ENCODE measurements around the gene TMEM215. TPM values are rescaled to one million over a fixed set of nuclear protein-coding genes. Genes with fewer than 3 reads are reported as not detected.
"Not testable (repeated sequence)": the region's sequence is repeated elsewhere in the genome, so short reads cannot be mapped to it uniquely, and the experiment has no call there.

Gene TMEM215, protein sequence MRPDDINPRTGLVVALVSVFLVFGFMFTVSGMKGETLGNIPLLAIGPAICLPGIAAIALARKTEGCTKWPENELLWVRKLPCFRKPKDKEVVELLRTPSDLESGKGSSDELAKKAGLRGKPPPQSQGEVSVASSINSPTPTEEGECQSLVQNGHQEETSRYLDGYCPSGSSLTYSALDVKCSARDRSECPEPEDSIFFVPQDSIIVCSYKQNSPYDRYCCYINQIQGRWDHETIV
- 0.21 TPM in 1 of 2 replicates, not detected in the other for polyA plus RNA-seq (2014; cell fraction: cytosol; rRNA removed)
- polyA plus RNA-seq (2014; cell fraction: nucleus; rRNA removed), result 0.03 TPM in 1 of 2 replicates, not detected in the other

DNA sequence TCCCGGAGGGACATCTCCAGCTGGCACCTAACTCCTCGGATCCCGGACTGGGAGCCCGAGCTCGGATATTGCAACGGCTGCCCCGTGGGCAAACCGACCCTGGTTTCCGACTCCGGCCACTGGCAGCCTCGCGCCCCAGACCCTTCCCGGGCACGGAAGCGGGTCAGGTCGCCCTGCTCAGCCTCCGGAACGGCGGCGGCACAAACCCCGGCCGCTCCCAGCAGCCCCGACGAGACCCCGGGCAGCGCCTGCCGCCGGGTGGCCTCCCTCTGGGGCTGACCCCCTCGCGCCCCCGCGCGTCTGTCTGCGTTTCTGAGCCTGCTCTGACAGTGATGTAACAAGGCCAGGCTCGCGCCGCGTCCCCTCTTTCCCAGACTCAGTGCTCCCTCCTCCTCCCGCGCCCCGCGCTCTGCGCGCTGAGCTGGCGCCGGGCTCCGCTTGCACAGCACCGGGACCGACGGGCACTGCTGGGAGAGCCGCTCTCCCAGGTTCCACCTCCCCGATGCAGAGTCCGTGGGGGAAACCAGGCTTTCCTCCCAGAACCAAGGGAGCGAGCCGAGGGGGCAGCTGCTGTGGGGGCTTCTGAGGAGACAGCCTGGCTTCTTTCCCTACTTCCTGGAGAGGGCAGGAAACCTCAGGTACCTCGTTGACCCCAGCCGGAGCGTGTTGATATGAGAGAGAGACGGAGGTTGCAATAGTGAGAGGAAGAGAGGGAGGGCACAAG lies at the start of gene TMEM215:
Gene TMEM215, plus strand, starts transcription at position 373 of the 724 bp plus-strand sequence. CDS start 644 bp downstream, outside the sequence.
- DNase-seq (ENCODE audit: low spot score), result peak; percentile 55

DNA sequence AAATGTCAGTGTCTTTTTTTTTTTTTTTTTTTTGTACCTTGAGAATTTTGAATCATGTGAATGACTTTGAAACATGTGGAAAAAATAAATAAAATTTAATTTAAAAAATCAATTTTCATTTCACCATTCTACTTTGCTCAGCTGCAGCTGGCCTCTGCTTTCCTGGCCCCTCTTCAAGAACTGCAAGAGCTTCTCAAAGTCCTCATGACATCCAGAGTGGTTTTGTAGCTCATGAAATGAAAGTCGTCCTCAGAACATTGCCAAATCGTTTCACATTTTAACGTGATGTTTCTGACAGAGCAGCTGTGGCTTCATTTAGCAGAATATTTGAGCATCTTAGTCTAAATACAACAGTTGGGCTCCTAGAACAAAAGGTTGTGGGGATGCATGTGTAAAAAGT lies 47.9 kb upstream of the TMEM215 start:
- DNase-seq (ENCODE audit: low spot score), result no peak

DNA sequence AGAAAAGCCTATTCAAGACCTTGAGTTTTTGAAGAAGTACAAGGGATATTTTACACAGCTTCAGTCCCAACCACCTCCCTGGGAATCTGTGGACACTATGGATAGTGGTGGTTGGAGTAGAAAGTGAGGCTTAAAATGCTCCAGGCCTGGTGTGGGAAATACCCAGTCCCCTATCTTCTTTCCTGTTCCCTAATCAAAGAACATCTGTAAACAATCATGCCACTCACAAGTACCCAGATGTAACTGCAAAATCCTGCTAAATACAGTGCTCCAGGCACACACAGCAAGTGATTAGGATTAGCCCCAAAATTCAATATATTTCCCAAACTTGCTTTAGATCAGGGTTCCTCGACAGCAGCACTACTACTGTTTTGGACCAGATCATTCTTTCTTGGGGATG lies 46.0 kb upstream of the TMEM215 start:
- no peak for DNase-seq (ENCODE audit: low spot score)

DNA sequence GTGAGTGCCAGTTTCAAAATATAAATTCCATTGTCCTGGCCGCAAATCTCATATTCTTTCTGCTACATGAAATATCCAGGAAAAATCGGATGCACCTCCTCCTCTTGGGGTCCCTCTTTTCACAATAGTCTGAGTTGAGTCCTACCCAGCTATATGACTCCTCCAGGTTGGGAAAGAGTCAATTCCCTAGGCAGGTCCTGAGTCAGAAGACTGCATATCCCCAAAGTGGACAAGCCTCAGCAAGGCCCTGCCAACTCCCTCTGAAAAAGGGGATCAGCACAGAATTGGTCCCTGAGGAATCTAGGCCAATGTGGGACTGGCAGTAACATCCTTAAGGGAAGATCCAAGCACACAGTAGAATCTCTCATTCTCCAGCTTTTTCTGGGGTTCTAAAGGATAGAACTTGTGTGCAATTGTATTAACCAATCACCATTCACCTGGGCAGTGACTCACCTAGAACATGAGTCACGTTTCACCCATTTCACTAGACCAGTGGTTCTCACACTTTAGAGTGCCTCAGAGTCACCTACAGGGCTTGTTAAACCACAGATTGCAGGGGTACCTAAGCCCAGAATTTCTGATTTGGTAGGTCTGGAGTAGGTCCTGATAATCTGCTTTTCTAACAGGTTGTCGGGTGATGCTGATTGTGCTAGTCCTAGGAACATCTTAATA lies 44.7 kb upstream of the TMEM215 start:
- DNase-seq (ENCODE audit: low spot score), result no peak

DNA sequence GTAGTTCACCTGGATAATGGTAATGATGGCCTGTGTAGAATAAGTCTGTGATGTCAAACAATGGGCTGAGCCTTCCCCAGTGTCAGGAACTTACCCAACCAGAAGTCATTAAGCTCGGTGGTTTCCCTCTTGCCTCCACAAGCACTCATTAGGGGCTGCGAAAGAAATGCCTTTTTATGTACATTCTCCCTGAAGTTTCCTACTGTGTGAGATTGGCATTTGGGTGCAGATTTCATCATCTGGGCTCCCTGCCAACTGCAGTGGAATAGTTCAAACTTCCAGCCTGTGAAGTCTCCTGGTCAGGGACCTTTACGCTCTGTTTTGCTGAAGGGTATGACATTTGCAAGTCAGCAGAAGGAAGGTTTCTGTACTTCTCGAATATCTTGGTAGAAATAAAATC lies 41.6 kb upstream of the TMEM215 start:
- no peak for DNase-seq (ENCODE audit: low spot score)

DNA sequence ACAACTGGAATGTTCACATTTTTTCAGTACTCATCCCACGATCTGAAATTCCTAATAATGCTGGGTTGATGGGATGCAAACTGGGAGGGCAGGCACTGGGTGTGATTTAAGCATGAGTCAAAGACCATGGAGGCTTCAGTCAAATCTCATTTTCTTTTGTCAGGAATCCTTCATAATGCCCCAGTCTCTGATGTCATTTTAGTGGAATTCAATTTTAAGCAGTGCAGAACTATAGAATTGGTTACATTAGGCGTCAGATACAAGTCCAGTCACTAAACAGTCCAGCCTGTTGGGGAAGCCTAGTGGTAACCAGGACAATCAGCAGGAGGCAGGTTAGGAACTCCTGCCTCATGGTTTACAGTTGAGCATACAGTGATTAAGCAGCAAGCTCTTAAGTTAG lies 41.0 kb upstream of the TMEM215 start:
- DNase-seq (ENCODE audit: low spot score), result no peak

DNA sequence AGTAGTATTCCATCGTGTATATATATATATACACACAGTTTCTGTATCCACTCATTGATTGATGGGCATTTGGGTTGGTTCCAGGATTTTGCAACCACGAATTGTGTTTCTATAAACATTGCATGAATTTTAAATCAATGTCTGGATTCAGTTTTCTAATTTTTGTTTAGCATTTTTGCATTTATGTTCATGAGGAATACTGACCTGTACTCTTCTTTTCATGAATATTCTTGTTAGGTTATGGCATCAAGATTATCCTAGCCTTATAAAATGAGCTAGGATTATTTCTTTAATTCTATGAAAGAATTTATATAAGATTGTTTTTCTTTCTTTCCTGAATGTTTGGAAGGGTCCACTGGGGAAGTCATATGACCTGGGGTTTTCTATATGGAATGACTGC lies 35.3 kb upstream of the TMEM215 start:
- no peak for DNase-seq (ENCODE audit: low spot score)

DNA sequence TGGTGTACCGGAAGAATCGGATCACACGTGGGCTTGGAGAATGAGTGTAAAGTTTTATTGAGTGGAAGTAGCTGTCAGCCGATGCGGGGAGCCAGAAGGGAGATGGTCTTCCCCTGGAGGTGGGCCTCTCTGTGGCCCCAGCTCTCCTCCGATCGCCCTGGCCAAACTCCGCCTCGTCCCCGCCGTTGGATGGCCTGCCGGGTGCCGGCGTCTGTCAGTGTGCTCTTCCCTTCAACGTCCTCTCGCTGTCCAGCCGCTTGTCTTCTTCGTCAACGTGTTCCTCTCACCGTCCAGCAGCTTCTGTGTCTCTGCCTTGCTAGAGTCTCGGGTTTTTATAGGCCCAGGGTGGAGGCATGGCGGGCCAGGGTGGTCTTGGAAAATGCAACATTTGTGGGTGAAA lies 27.6 kb upstream of the TMEM215 start:
- DNase-seq (ENCODE audit: low spot score), result no peak

DNA sequence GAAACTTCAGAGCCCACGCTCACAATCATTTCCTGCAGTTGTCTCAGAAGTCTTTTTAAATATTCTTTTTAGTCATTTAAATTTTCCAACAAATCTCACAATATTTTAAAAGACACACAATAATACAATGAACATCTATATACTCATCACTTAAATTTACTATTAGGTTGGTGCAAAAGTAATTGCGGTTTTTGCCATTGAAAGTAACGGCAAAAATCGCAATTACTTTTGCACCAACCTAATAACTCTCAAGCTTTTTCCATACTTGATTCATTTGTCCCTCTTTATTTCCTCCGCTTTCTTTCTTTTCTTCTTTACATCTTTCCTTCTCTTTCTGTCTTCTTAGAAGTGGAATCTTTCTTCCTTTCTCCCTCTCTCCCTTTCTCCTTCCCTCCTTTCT lies 19.2 kb upstream of the TMEM215 start:
- DNase-seq (ENCODE audit: low spot score), result no peak

DNA sequence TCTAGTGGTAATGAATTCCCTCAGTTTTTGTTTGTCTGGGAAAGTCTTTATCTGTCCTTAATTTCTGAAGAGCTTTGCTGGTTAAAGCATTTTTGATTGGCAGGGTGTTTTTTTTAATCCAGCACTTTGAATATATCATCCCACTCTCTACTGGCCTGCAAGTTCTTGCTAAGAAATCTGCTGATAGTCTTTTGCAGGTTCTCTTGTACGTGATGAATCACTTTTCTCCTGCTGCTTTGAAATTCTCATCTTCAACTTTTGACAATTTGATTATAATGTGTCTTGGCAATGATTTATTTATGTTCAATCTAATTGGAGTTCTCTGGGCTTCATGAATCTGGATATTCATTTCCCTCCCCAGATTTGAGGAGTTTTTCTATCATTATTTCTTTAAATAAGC lies 8.1 kb upstream of the TMEM215 start:
- DNase-seq (ENCODE audit: low spot score), result no peak

DNA sequence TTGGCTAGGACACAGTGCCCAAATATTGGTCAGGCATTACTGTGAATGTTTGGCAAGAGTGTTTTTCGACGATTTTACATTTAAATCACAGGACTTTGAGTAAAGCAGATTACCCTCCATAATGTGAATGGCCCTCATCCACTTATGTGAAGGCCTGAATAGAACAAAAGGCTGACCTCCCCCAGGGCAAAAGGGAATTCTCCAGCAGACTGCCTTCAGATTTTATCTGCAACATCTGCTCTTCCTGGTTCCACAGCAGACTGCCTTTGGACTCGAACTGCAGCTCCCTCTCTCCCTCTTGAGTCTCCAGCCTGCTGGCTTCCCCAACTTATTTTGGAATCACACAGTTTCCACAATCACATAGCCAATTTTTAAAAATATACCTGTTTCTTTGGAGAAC lies 7.1 kb upstream of the TMEM215 start:
- no peak for DNase-seq (ENCODE audit: low spot score)

DNA sequence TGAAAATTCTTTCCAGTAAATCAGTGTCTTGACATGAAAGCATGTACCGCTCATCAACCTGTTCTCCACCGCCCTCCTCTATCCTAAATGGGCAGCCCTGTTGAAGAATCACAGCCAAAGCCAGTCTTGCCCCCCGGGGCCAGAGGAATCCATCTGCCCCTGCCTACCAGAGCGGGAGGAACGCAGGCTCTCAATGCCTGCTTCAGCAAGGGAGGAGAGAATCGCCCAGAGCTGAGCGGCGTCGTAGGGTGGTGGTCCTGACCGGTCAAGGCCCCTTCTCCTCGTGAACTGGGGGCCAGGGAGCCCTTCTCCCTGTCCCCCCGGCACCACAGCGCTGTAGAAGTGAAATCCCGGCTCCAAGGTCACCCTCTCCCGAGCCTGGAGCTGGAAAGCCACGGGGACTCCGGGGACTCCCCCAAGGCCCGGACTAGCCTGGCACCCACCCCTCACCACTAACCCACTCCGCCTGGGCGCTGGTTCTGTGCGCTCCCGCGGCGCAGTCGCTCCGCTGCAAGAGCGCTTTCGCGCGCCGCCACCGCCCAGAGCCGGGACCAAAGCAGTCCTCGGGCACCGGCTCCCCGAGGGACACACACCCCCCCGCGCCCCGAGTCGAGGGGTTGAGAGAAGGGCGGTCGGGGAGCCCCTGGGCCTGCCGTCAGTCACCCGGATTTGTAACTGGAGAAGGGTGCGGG lies 718 bp upstream of the TMEM215 start:
- DNase-seq (ENCODE audit: low spot score), result no peak

DNA sequence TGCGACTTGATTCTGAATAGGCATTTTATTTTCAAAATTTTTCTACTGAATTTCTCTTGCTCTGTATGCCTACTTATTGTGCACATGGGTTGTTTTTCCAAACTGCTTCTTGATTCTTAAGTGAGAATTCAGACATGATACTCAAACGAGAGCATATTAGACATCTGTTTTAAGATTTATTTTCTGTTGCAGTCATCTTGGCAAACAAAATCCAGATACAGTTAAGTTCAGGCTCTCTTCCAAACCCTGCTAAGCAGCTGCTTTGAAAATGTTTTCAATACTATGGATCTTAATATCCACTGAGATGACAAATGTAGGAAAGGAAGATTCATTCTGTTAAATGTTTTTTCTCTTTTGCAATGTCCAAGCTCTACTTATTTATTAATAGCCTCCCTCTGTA lies 4.5 kb downstream of the TMEM215 start:
- no peak for DNase-seq (ENCODE audit: low spot score)

DNA sequence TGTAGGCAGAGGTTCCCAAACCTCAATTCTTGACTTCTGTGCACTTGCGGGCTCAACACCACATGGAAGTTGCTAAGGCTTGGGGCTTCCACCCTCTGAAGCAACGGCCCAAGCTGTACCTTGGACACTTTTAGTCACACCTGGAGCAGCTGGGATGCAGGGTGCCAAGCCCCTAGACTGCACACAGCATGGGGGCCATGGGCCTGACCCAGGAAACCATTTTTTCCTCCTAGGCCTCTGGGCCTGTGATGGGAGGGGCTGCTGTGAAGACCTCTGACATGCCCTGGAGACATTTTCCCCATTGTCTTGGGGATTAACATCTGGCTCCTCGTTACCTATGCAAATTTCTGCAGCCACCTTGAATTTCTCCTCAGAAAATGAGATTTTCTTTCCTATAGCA lies 12.7 kb downstream of the TMEM215 start:
- not testable (repeated sequence) for DNase-seq (ENCODE audit: low spot score)

DNA sequence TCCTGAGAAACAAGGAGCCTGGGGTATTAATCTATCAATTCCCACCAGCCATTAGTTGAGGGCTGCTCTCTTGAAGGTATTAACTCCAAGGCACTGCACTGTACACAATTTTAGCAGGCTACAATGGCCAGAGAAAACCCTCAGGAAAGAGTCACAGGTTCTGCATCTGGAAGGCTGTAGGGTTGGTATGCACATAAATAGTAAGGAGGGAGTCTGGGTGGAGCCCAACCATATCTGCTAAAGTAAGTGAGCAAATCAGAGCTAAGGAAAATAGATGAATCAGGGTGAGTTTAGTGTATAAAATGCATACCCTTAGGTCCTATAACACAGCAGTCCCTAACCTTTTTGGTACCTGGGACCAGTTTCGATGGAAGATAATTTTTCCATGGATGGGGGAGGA lies 18.2 kb downstream of the TMEM215 start:
- DNase-seq (ENCODE audit: low spot score), result no peak

DNA sequence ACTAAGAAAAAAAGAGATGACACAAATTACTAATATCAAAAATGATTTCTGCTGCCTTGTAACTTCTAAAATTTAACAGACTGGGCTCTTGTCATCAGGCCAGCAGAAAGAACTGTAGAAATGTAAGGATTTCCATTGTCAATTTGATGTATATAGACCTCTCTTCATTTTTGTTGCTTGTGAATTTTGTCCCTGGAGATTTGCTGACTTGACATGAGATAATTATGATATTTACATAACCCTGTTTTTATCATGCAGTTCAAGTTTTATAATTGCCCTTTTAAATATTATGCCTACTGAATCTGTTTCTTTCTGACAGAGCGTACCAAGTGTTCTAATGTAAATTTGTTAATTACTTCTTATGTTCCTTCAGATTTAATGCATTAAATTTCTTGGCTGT lies 23.9 kb downstream of the TMEM215 start:
- DNase-seq (ENCODE audit: low spot score), result no peak

DNA sequence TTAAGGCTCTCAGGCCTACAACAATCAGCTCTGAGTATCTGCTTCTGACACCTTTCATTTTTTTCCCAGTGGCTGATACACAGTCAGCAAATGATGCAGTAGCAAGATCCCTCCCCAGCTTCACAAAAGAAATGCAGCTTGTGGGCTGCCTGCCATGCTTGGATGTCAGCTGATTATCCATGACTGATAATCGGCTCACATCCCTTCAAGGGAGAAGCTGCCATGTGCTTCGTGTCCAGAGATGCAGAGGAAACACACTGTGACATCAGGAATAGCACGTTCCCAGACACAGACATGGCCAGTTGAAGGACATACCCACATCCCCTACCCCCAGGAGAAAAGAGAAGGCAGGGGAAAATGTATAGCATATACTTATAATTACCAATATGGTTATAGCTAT lies 27.9 kb downstream of the TMEM215 start:
- no peak for DNase-seq (ENCODE audit: low spot score)

DNA sequence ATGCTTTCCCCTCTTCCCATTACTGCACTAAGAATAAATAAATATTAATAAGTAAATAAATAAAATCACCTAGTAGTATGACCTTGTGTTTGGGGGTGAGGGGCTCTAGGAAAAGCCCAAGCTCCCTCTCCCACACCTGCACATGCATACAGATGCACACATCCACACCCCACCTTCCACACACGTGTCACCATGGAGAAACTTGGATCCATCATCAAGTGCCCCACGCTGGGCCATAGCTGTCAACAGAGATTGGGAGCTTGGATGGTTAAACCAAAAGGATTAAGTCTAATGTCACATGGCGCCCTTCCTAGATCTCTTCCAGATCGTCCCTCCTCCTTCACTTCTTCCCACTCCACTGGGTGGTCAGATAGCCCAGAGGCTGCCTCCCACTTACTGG lies 37.0 kb downstream of the TMEM215 start:
- DNase-seq (ENCODE audit: low spot score), result no peak

DNA sequence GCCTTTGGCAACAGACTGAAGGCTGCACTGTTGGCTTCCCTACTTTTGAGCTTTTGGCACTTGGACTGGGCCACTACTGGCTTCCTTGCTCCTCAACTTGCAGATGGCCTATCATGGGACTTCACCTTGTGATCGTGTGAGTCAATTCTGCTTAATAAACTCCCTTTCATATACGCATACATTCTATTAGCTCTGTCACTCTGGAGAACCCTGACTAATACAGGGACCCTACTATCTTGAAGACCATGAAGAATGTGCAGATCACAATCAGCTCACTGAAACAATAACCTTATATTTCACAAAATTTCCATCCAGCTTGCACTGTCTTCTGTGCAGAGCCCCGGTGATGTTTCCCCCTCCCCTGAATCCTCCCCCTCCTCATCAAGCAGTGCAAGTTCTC lies 39.8 kb downstream of the TMEM215 start:
- no peak for DNase-seq (ENCODE audit: low spot score)

DNA sequence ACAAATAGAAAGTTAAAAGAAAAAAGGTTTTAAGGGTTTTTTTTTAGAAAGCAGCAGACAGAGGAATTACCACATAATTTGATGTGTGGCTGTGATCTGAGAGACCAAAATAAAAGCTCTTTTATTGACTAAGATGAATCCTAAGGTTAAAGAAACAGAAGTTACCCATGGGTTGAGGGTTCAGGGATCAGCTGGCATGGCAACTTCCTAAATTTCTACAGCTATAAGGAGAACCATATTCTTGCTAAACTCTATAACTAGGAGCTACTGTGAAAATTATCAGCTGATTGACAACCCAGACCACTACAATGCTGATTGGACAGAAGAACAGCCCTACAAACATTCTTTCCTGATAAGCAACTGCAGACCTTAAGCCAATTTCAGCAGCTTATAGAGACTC lies 40.2 kb downstream of the TMEM215 start:
- DNase-seq (ENCODE audit: low spot score), result no peak

DNA sequence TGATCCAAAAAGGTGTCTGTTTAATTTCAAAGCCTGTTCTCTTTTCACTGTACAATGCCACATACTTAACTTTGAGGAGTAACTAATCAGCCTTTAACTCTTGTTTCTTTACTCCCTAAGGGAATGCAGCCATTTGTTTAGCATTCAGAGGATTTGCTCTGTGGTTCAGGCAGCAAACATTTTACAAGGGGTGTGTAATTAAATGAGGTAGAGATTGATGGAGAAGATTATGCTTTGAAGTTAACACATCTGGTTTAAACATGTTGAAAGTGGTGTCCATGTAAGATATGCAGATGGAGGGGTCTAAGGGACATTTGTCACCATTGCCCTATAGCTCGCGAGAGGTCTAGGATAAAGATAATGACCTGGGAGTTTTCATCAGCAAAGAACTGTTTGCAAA lies 41.9 kb downstream of the TMEM215 start:
- DNase-seq (ENCODE audit: low spot score), result no peak

DNA sequence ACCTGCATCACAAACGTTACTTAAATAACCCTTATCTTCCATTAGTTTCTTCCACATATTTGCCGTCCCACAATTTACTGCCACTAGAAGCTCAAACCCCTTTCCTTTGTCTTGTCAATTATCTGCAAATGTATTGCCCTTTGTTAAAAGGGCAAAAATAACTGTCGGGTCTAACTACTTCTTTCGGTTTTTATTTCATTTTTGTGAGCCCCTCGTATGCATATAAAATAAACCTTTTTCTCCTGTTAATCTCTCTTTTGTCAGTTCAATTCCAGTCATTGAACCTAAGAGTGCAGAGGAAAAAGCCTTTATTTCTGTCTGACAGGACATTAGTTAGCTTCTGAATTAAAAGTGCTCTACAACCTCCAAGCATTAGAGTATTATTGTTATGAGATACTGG lies 45.5 kb downstream of the TMEM215 start:
- no peak for DNase-seq (ENCODE audit: low spot score)
